ENCODE results near the gene DCLRE1B.

- TF ChIP-seq EZH2 (IDR thresholded peaks at IDR 0.05) (no peak), CTCF (IDR thresholded peaks at IDR 0.05) (no peak)
Measured at GRCh38 chr1:113876176-113876575, 28.9 kb upstream of the DCLRE1B start.
